Neural progenitor cell (in vitro differentiated cells): ENCODE results near the gene ROR2.

ENCODE experiments used
- EZH2 ChIP-seq: fragments of 200-600 bp; sonication (generic); IDR thresholded peaks from 2 replicates; pipeline ENCODE4 v1.6.1; 2017; ENCODE audit warnings: antibody characterized with exemption, mild to moderate bottlenecking, moderate library complexity
- EZH2phosphoT487 ChIP-seq: fragments of 200-600 bp; sonication (generic); IDR thresholded peaks from 2 replicates; pipeline ENCODE4 v1.6.1; 2017; ENCODE audit warnings: antibody characterized with exemption
- TF ChIP-seq, protein P1 (sequence below): fragments of 200-600 bp; sonication (generic); IDR thresholded peaks from 2 replicates; pipeline ENCODE4 v1.5.1; 2017; ENCODE audit warnings: antibody characterized with exemption, mild to moderate bottlenecking

DNA sequence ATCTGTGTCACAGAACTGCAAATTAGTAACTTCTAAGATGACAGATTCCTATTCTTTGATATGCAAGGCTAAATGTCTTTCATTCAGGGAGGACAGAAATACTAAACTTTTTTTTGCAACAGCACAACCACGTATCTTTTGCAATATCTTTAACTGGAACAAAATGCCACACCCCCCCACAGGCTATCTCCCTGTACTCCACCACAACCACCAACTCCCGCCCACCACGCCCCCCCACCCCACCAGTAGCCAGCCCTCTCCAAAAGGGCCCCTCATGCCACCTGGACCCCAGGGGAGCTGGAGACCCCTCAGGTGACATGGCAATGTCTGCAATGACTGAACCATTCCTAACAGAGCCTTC lies 131.8 kb downstream of the ROR2 start:
- TF ChIP-seq, protein P1, sequence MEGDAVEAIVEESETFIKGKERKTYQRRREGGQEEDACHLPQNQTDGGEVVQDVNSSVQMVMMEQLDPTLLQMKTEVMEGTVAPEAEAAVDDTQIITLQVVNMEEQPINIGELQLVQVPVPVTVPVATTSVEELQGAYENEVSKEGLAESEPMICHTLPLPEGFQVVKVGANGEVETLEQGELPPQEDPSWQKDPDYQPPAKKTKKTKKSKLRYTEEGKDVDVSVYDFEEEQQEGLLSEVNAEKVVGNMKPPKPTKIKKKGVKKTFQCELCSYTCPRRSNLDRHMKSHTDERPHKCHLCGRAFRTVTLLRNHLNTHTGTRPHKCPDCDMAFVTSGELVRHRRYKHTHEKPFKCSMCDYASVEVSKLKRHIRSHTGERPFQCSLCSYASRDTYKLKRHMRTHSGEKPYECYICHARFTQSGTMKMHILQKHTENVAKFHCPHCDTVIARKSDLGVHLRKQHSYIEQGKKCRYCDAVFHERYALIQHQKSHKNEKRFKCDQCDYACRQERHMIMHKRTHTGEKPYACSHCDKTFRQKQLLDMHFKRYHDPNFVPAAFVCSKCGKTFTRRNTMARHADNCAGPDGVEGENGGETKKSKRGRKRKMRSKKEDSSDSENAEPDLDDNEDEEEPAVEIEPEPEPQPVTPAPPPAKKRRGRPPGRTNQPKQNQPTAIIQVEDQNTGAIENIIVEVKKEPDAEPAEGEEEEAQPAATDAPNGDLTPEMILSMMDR, result no peak
- TF ChIP-seq EZH2 (no peak), EZH2phosphoT487 (no peak)
